Neuronal stem cell (in vitro differentiated cells): Measurements from ENCODE around the gene ABHD2.

ENCODE experiments used
- DNase-seq: peaks from one replicate; pipeline ENCODE4 v3.0.0-alpha.2; 2013; ENCODE audit warnings: low spot score
- H2AFZ ChIP-seq: one replicate; pipeline ENCODE4 v1.6.1; 2013; ENCODE audit warnings: mild to moderate bottlenecking, low read length, inconsistent platforms
- H2AK5ac ChIP-seq: 2 replicates; pipeline ENCODE4 v1.6.1; 2013; ENCODE audit warnings: low read depth, mild to moderate bottlenecking, inconsistent platforms, low read length, moderate library complexity, mixed read lengths
- H2BK120ac ChIP-seq: 2 replicates; pipeline ENCODE4 v1.6.1; 2013; ENCODE audit warnings: low read depth, mild to moderate bottlenecking, inconsistent platforms, low read length, moderate library complexity, mixed read lengths
- H2BK12ac ChIP-seq: one replicate; pipeline ENCODE4 v1.6.1; 2013; ENCODE audit warnings: low read length, inconsistent platforms
- H2BK15ac ChIP-seq: 2 replicates; pipeline ENCODE4 v1.6.1; 2013; ENCODE audit warnings: mild to moderate bottlenecking, low read length, inconsistent platforms, mixed read lengths
- H2BK5ac ChIP-seq: one replicate; pipeline ENCODE4 v1.6.1; 2013; ENCODE audit warnings: inconsistent platforms, mild to moderate bottlenecking, low read length, moderate library complexity
- H3K14ac ChIP-seq: one replicate; pipeline ENCODE4 v1.6.1; 2013; ENCODE audit warnings: low read length, inconsistent platforms
- H3K18ac ChIP-seq: 2 replicates; pipeline ENCODE4 v1.6.1; 2013; ENCODE audit warnings: low read length, inconsistent platforms
- H3K23ac ChIP-seq: 2 replicates; pipeline ENCODE4 v1.6.1; 2013; ENCODE audit warnings: low read depth, mild to moderate bottlenecking, mixed read lengths, low read length, inconsistent platforms; ENCODE audit not compliant: poor library complexity
- H3K27ac ChIP-seq: replicated peaks from 3 replicates; pipeline ENCODE4 v1.5.1; 2013; ENCODE audit warnings: low read length, inconsistent platforms
- H3K27me3 ChIP-seq, 3 experiments: 2 replicates each; pipeline ENCODE4 v1.6.1; 2013; ENCODE audit warnings: low read length in 3 of 3, mild to moderate bottlenecking in 2 of 3, inconsistent platforms in 1 of 3, low read depth in 1 of 3, mixed read lengths in 1 of 3, moderate library complexity in 1 of 3; ENCODE audit not compliant: control insufficient read depth in 3 of 3, insufficient read depth in 3 of 3
- H3K36me3 ChIP-seq, 2 donors: replicated peaks in 1 of 2; 2 replicates each; pipeline ENCODE4 v1.6.1; 2013; ENCODE audit warnings: low read length in 2 of 2; ENCODE audit not compliant: control insufficient read depth in 2 of 2, insufficient read depth in 2 of 2
- H3K4ac ChIP-seq: 2 replicates; pipeline ENCODE4 v1.6.1; 2013; ENCODE audit warnings: inconsistent platforms, mild to moderate bottlenecking, low read length, moderate library complexity
- H3K4me1 ChIP-seq, 2 donors: 1 replicate in 1 of 2; 2 replicates in 1 of 2; pipeline ENCODE4 v1.6.1; 2013; ENCODE audit warnings: low read length in 2 of 2, low read depth in 1 of 2; ENCODE audit not compliant: control insufficient read depth in 2 of 2, insufficient read depth in 1 of 2
- H3K4me2 ChIP-seq: one replicate; pipeline ENCODE4 v1.6.1; 2013; ENCODE audit warnings: mild to moderate bottlenecking, low read length, inconsistent platforms; ENCODE audit not compliant: insufficient read depth, poor library complexity, severe bottlenecking
- H3K4me3 ChIP-seq, 2 donors: 2 replicates each; pipeline ENCODE4 v1.5.1; 2013; ENCODE audit warnings: low read length in 2 of 2, mild to moderate bottlenecking in 2 of 2, inconsistent platforms in 1 of 2, moderate library complexity in 1 of 2
- H3K79me1 ChIP-seq: one replicate; pipeline ENCODE4 v1.6.1; 2013; ENCODE audit warnings: low read depth, mild to moderate bottlenecking, inconsistent platforms, low read length, moderate library complexity
- H3K9ac ChIP-seq: one replicate; pipeline ENCODE4 v1.6.1; 2013; ENCODE audit warnings: mild to moderate bottlenecking, low read depth, low read length, inconsistent platforms; ENCODE audit not compliant: poor library complexity
- H3K9me3 ChIP-seq, 2 donors: replicated peaks in 1 of 2; 2 replicates each; pipeline versions ENCODE3 to v1.6.1; 2013; ENCODE audit warnings: low read length in 2 of 2, mild to moderate bottlenecking in 2 of 2, inconsistent platforms in 1 of 2, low read depth in 1 of 2, mixed read lengths in 1 of 2, moderate library complexity in 1 of 2; ENCODE audit not compliant: control insufficient read depth in 2 of 2, insufficient read depth in 1 of 2
- H4K8ac ChIP-seq: one replicate; pipeline ENCODE4 v1.6.1; 2013; ENCODE audit warnings: low read depth, mild to moderate bottlenecking, inconsistent platforms, low read length, moderate library complexity
- H4K91ac ChIP-seq: one replicate; pipeline ENCODE4 v1.6.1; 2013; ENCODE audit warnings: low read length, low read depth, mild to moderate bottlenecking, inconsistent platforms; ENCODE audit not compliant: poor library complexity
- WGBS, 2 donors: extraction: QIAGEN DNeasy Blood & Tissue Kit; methylation state at CpG; one replicate each; pipeline ENCODE4 v1.1.7; 2013; ENCODE audit warnings: missing lambda C conversion rate in 2 of 2, mixed read lengths in 1 of 2; ENCODE audit not compliant: insufficient read length in 2 of 2, insufficient replicate concordance in 1 of 2; ENCODE audit errors: extremely low coverage in 2 of 2; 5-methylcytosine and 5-hydroxymethylcytosine counted together

The ABHD2 gene

DNA sequence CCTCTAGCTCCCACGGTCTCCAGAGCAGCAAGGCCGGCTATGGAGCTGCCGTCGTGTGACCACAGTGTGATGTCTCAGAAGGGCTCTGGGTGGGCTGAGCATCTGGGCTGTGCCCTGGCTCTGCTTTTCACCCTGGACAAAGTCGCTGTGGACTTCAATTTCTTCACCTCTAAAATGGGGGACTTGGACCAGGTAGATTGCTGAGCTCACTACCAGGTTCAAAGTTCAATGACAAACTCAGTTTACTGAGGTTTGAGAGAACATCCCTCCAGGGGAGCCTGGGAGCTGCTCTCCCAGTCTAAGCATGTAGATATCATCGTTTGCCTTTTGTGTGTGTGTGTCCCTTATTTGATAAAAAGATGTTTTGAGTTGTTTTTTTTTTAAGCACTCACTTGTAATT is 108.0 kb downstream of the ABHD2 start:
- Histone ChIP-seq H3K4me1 (peaks cover 33 to 43% of the 10 kb centered on the region in 2 donors), H3K23ac (no peak overlapping the region), H3K4ac (no peak overlapping the region), H2AK5ac (no peak overlapping the region), H2BK15ac (no peak overlapping the region), H3K9me3 (no peaks in the 10 kb centered on the region), H2BK5ac (no peak overlapping the region), H3K27me3 (no peaks in the 10 kb centered on the region), H3K79me1 (no peaks in the 10 kb centered on the region), H4K8ac (no peak overlapping the region), H4K91ac (no peak overlapping the region), H3K4me2 (no peak overlapping the region), H3K14ac (no peak overlapping the region), H2BK12ac (no peak overlapping the region), H3K4me3 (no peak overlapping the region), H3K27ac (no peak overlapping the region), H3K9ac (no peak overlapping the region), H2AFZ (no peak overlapping the region), H3K18ac (peak overlapping the region; percentile 67), H2BK120ac (no peak overlapping the region), H3K36me3 (peaks cover 3 to 27% of the 10 kb centered on the region in 2 donors)
- WGBS, 2 donors, result no CpG with 5 or more reads among the region's 6 CpGs
- DNase-seq, result no peak

DNA sequence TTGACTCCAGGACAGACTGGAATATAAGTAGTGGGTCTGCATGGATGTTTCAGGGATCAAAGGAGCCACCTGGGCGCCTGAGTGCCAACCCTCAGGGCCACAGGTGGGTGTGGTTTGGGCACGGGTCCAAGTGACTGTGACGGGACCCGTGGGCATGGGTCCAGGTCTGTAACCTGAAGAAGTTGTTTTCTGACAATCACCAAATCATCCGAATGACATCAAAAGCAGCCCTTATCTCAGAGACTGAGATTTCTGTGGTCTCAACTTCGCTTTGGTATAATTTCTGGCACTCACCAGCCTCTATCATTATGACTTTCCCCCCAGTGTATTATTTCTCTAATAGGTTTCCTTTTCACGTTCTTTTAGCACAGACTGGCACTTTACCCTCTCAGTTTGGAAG is 108.7 kb downstream of the ABHD2 start:
- Histone ChIP-seq H3K79me1 (no peaks in the 10 kb centered on the region), H2BK15ac (no peak overlapping the region), H2BK120ac (no peak overlapping the region), H3K9me3 (no peaks in the 10 kb centered on the region), H3K4me3 (no peak overlapping the region), H2AFZ (peak overlapping the region; percentile 9), H3K4me1 (peaks cover 33 to 43% of the 10 kb centered on the region in 2 donors), H3K18ac (peak overlapping the region; percentile 81), H4K8ac (no peak overlapping the region), H3K27me3 (no peaks in the 10 kb centered on the region), H3K4me2 (no peak overlapping the region), H3K14ac (no peak overlapping the region), H4K91ac (no peak overlapping the region), H3K36me3 (peaks cover 1 to 23% of the 10 kb centered on the region in 2 donors), H3K23ac (no peak overlapping the region), H3K4ac (no peak overlapping the region), H2AK5ac (peak overlapping the region; percentile 48), H2BK5ac (no peak overlapping the region), H3K9ac (no peak overlapping the region), H3K27ac (peak overlapping the region; percentile 91), H2BK12ac (peak overlapping the region; percentile 87)
- WGBS, 2 donors, result no CpG with 5 or more reads among the region's 7 CpGs
- DNase-seq, result no peak

DNA sequence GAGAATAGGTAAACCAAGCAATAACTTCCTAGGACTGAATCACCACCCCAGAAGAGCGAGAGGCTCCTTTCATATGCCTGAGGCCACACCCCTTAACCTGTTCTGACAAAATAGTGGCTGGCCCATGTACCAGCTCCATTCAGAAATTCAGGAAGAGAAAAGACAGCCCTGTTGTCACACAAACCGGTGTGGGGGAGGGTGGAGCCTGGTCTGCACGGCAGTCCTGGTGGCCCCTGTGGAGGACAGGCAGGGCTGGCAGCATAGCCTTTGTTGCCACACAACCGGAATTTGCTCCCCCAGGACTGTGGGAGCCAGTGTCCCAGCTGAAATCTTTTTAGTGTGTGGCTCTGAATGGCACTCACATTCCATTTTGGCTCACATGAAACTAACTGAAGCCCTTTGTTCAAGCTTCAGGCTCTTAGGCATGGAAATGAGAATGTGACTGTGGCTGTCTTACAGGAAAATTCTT is 109.3 kb downstream of the ABHD2 start:
- Histone ChIP-seq H2BK5ac (no peak overlapping the region), H2AK5ac (no peak overlapping the region), H3K36me3 (peaks cover 0 to 20% of the 10 kb centered on the region in 2 donors), H3K9me3 (no peaks in the 10 kb centered on the region), H2AFZ (peak overlapping the region; percentile 9), H3K23ac (no peak overlapping the region), H2BK15ac (no peak overlapping the region), H3K4me1 (peaks cover 33 to 43% of the 10 kb centered on the region in 2 donors), H3K4ac (no peak overlapping the region), H2BK120ac (no peak overlapping the region), H3K27me3 (no peaks in the 10 kb centered on the region), H3K4me2 (no peak overlapping the region), H2BK12ac (no peak overlapping the region), H3K18ac (no peak overlapping the region), H3K9ac (no peak overlapping the region), H4K8ac (no peak overlapping the region), H3K27ac (peak overlapping the region; percentile 91), H3K79me1 (no peaks in the 10 kb centered on the region), H3K14ac (no peak overlapping the region), H3K4me3 (no peak overlapping the region), H4K91ac (no peak overlapping the region)
- WGBS, 2 donors, result no CpG with 5 or more reads among the region's 4 CpGs
- DNase-seq, result peak; percentile 80

DNA sequence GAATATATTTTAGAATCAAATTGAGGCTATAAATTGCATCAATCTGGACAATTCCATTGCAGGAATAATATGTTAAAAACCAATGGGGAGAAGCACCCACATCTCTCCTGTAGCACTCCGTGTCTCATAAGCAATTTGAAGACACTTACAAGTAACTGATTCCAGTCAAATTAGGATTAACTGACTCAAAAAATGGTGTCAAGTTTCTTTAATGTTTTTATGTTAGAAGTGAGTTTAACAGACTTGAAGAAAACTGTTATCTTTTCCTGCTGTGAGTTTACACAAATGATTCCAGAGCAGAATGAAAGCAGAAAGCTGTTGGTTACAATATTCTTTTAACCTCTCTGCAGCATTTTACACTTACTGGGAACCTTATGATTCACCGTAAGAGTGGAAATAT is 109.9 kb downstream of the ABHD2 start:
- H2BK120ac ChIP-seq, result no peak overlapping the region
- H2AK5ac ChIP-seq, result no peak overlapping the region
- no peak overlapping the region for H2BK5ac ChIP-seq
- H4K91ac ChIP-seq, result no peak overlapping the region
- peaks cover 0 to 14% of the 10 kb centered on the region in 2 donors for H3K36me3 ChIP-seq
- H3K4me1 ChIP-seq, result peaks cover 33 to 43% of the 10 kb centered on the region in 2 donors
- DNase-seq, result no peak
- no peaks in the 10 kb centered on the region for H3K79me1 ChIP-seq
- H3K4me2 ChIP-seq, result no peak overlapping the region
- no peak overlapping the region for H3K9ac ChIP-seq
- H4K8ac ChIP-seq, result no peak overlapping the region
- H2BK15ac ChIP-seq, result no peak overlapping the region
- no peak overlapping the region for H2AFZ ChIP-seq
- no peaks in the 10 kb centered on the region for H3K27me3 ChIP-seq
- H2BK12ac ChIP-seq, result no peak overlapping the region
- no peak overlapping the region for H3K23ac ChIP-seq
- H3K27ac ChIP-seq, result peak overlapping the region; percentile 91
- no peak overlapping the region for H3K14ac ChIP-seq
- no peak overlapping the region for H3K4ac ChIP-seq
- WGBS, 2 donors, result no CpG with 5 or more reads among the region's 2 CpGs
- no peak overlapping the region for H3K4me3 ChIP-seq
- no peak overlapping the region for H3K18ac ChIP-seq
- no peaks in the 10 kb centered on the region for H3K9me3 ChIP-seq
